HG03571 (cell line): Measurements from ENCODE around the gene PPP1R16B.

Experiments
- ATAC-seq: cut with Tn5 transposase; IDR thresholded peaks from one replicate; pipeline ENCODE4 v1.9.1; 2021; ENCODE audit not compliant: unreplicated experiment

PPP1R16B gene

GRCh38 chr20:38893565-38894090 is 88.1 kb downstream of the PPP1R16B start:
- ATAC-seq: no peak

GRCh38 chr20:38894091-38894847 is 88.8 kb downstream of the PPP1R16B start:
- ATAC-seq: no peak

GRCh38 chr20:38895098-38895949 is 89.8 kb downstream of the PPP1R16B start:
- ATAC-seq: no peak

- no peak for ATAC-seq
These were observed 90.6 kb downstream of the PPP1R16B start for GRCh38 chr20:38896009-38896594.

GRCh38 chr20:38897267-38897666 is 91.8 kb downstream of the PPP1R16B start:
- ATAC-seq: no peak

GRCh38 chr20:38900606-38901005 is 95.1 kb downstream of the PPP1R16B start:
- no peak for ATAC-seq

GRCh38 chr20:38902601-38903000 is 97.1 kb downstream of the PPP1R16B start:
- no peak for ATAC-seq

GRCh38 chr20:38903335-38903734 is 97.8 kb downstream of the PPP1R16B start:
- no peak for ATAC-seq

- no peak for ATAC-seq
These were observed 99.9 kb downstream of the PPP1R16B start for GRCh38 chr20:38905375-38905774.

- no peak for ATAC-seq
These were observed 102.6 kb downstream of the PPP1R16B start for GRCh38 chr20:38907918-38908677.

- no peak for ATAC-seq
These were observed 109.9 kb downstream of the PPP1R16B start for GRCh38 chr20:38915355-38915754.

- no peak for ATAC-seq
These were observed 112.2 kb downstream of the PPP1R16B start for GRCh38 chr20:38917657-38918056.

GRCh38 chr20:38918172-38918571 is 112.7 kb downstream of the PPP1R16B start:
- ATAC-seq: no peak

GRCh38 chr20:38919683-38920082 is 114.2 kb downstream of the PPP1R16B start:
- no peak for ATAC-seq

- ATAC-seq: no peak
These were observed 114.9 kb downstream of the PPP1R16B start for GRCh38 chr20:38920411-38920810.

GRCh38 chr20:38920851-38921250 is 115.4 kb downstream of the PPP1R16B start:
- no peak for ATAC-seq

- no peak for ATAC-seq
These were observed 119.2 kb downstream of the PPP1R16B start for GRCh38 chr20:38924718-38925117.

- ATAC-seq: peak; percentile 93
These were observed 120.8 kb downstream of the PPP1R16B start, which contains the start of gene FAM83D for GRCh38 chr20:38926142-38926933. TSS of gene FAM83D (plus strand) at chr20:38926417. CDS start at chr20:38926443, 26 bp downstream.

- peak; percentile 8 for ATAC-seq
These were observed 121.6 kb downstream of the PPP1R16B start for GRCh38 chr20:38926934-38927616.
